Tibial artery (tissue), 4 donors: Measurements from ENCODE around the gene FAM90A26.
"Not testable (repeated sequence)": the region's sequence is repeated elsewhere in the genome, so short reads cannot be mapped to it uniquely, and the experiment has no call there.

Source experiments
- DNase-seq, 2 donors: peaks; one replicate each; pipeline ENCODE4 v3.0.0-alpha.2; 2019
- H3K27ac ChIP-seq, 2 donors: fragments of 200-600 bp; sonication (generic) in 1 of 2; 1 replicate in 1 of 2; 2 replicates in 1 of 2; pipeline ENCODE4 v1.5.1; 2018 to 2019; ENCODE audit warnings: mild to moderate bottlenecking in 1 of 2
- H3K27me3 ChIP-seq, 2 donors: fragments of 200-600 bp; sonication (generic) in 1 of 2; one replicate each; pipeline versions ENCODE4 v1.5.1 to v1.6.0; 2016 to 2019
- H3K36me3 ChIP-seq, 3 donors: fragments of 200-600 bp; sonication (generic) in 2 of 3; one replicate each; pipeline ENCODE4 v1.5.1; 2016 to 2019; ENCODE audit warnings: mild to moderate bottlenecking in 2 of 3
- H3K4me1 ChIP-seq, 4 donors: fragments of 200-600 bp; sonication (generic) in 2 of 4; 1 replicate in 3 of 4; 2 replicates in 1 of 4; pipeline ENCODE4 v1.5.1; 2016 to 2019
- H3K4me3 ChIP-seq, 2 donors: fragments of 200-600 bp; sonication (generic) in 1 of 2; 1 replicate in 1 of 2; 2 replicates in 1 of 2; pipeline ENCODE4 v1.5.1; 2018 to 2019; ENCODE audit warnings: mild to moderate bottlenecking in 2 of 2
- H3K9me3 ChIP-seq, 3 donors: fragments of 200-600 bp; sonication (generic) in 1 of 3; one replicate each; pipeline ENCODE4 v1.5.1; 2016 to 2019
- intact Hi-C: fragments of 100-400 bp; cut with DNase I; formaldehyde crosslinking; loops from one replicate; pipeline ENCODE4 v1.15.0; 2023; ENCODE audit warnings: low total_unique reads
- TF ChIP-seq, protein P1 (sequence below), 2 experiments: fragments of 200-600 bp in 1 of 2; fragments of 450-650 bp in 1 of 2; IDR thresholded peaks; one replicate each; pipeline ENCODE4 v1.5.1; 2017 to 2019; ENCODE audit warnings: antibody characterized with exemption in 2 of 2, mild to moderate bottlenecking in 1 of 2, moderate library complexity in 1 of 2

Gene FAM90A26

DNA sequence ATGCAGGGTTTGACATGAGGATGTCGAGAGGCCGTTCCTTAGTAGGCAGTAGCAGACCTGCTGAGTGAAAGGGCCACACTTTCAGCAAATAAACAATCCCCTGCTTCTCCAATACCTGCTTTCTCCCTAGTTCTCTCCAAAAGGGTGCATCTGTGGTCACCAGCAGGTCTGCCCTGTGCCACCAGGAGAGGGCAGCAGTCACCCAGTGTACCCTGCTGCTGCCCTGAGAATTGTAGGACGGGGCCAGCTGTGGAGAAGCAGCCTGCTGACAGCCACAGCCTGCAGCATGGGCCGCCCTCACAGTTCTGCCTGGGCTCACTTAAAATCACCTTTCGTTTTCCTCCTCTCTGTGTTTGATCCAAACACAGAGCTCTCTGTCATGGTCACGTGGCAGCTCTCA, 11.8 kb upstream of the FAM90A26 start:
- TF ChIP-seq, protein P1, sequence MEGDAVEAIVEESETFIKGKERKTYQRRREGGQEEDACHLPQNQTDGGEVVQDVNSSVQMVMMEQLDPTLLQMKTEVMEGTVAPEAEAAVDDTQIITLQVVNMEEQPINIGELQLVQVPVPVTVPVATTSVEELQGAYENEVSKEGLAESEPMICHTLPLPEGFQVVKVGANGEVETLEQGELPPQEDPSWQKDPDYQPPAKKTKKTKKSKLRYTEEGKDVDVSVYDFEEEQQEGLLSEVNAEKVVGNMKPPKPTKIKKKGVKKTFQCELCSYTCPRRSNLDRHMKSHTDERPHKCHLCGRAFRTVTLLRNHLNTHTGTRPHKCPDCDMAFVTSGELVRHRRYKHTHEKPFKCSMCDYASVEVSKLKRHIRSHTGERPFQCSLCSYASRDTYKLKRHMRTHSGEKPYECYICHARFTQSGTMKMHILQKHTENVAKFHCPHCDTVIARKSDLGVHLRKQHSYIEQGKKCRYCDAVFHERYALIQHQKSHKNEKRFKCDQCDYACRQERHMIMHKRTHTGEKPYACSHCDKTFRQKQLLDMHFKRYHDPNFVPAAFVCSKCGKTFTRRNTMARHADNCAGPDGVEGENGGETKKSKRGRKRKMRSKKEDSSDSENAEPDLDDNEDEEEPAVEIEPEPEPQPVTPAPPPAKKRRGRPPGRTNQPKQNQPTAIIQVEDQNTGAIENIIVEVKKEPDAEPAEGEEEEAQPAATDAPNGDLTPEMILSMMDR (IDR thresholded peaks at IDR 0.05): peak in 1 of 2 experiments; percentile 13
- H3K27ac ChIP-seq, H3K27me3 ChIP-seq, H3K9me3 ChIP-seq, DNase-seq, H3K4me1 ChIP-seq, H3K36me3 ChIP-seq, H3K4me3 ChIP-seq, intact Hi-C loops: not testable (repeated sequence)

- H3K27ac ChIP-seq, H3K27me3 ChIP-seq, H3K4me3 ChIP-seq, H3K36me3 ChIP-seq, H3K9me3 ChIP-seq, DNase-seq, H3K4me1 ChIP-seq, intact Hi-C loops: not testable (repeated sequence)
Observed at GRCh38 chr4:9160046-9160445, 10.2 kb upstream of the FAM90A26 start.

GRCh38 chr4:9165990-9166389, 4.2 kb upstream of the FAM90A26 start:
- DNase-seq, H3K4me1 ChIP-seq, H3K4me3 ChIP-seq, intact Hi-C loops, H3K27ac ChIP-seq, H3K27me3 ChIP-seq, H3K36me3 ChIP-seq, H3K9me3 ChIP-seq: not testable (repeated sequence)

DNA sequence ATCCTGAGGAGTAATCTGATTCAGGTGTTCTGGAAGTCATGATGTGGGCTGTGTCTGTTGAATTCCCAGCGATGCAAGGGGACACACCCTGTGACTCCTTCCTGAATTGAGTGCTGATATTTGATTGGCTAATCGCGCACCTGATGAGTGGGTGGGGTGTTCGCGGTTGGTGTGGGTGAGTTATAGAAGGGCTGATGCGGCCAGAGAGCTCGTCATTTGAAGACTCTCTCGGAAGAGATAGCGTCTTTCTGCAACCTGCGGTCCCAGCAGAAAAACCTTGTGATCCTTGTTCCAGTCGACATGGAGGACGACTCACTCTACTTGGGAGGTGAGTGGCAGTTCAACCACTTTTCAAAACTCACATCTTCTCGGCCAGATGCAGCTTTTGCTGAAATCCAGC, 40.1 kb downstream of the FAM90A26 start, which contains the start of gene USP17L10:
USP17L10 (plus strand) TSS at position 301 of the 400 bp plus-strand sequence; CDS start at position 301, 0 bp downstream.
- DNase-seq, H3K4me3 ChIP-seq, H3K36me3 ChIP-seq, H3K9me3 ChIP-seq, H3K4me1 ChIP-seq, intact Hi-C loops, H3K27me3 ChIP-seq, H3K27ac ChIP-seq: not testable (repeated sequence)

DNA sequence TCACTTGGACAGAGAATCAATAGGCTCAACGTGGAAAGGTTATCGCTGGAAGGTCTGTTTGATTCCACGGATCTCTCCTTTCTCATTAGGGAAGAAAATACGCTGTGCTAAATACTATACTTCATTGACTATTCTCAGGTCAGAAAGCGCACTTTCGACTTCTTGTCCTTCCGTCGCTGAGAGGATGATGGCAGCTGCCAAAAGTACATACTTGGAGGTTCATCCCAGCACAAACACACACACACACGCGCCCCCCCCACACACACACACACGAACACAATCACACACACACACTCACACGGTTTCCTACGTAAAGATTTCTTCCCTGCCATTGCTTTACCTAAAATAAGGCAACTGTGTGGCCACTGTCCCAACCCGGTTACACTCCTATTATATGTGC, 44.5 kb downstream of the FAM90A26 start:
- H3K27me3 ChIP-seq, H3K9me3 ChIP-seq, H3K27ac ChIP-seq, H3K4me3 ChIP-seq, H3K36me3 ChIP-seq, H3K4me1 ChIP-seq, intact Hi-C loops: not testable (repeated sequence)
- peak in 1 of 2 donors; percentile 15 for DNase-seq

DNA sequence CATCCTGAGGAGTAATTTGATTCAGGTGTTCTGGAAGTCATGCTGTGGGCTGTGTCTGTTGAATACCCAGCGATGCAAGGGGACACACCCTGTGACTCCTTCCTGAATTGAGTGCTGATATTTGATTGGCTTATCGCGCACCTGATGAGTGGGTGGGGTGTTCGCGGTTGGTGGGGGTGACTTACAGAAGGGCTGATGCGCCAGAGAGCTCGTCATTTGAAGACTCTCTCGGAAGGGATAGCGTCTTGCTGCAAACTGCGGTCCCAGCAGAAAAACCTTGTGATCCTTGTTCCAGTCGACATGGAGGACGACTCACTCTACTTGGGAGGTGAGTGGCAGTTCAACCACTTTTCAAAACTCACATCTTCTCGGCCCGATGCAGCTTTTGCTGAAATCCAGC, 44.9 kb downstream of the FAM90A26 start, which contains the start of gene USP17L11:
USP17L11 (plus strand) TSS at position 301 of the 400 bp plus-strand sequence; CDS start at position 301, 0 bp downstream.
- H3K36me3 ChIP-seq, DNase-seq, H3K27ac ChIP-seq, H3K27me3 ChIP-seq, H3K4me3 ChIP-seq, H3K4me1 ChIP-seq, H3K9me3 ChIP-seq, intact Hi-C loops: not testable (repeated sequence)

- H3K36me3 ChIP-seq, intact Hi-C loops, H3K4me3 ChIP-seq, H3K4me1 ChIP-seq, H3K27ac ChIP-seq, DNase-seq, H3K9me3 ChIP-seq, H3K27me3 ChIP-seq: not testable (repeated sequence)
Observed at GRCh38 chr4:9219852-9220251, 49.6 kb downstream of the FAM90A26 start, which contains the start of gene USP17L12. TSS of gene USP17L12 (plus strand) at chr4:9220152. CDS start at chr4:9220152, 0 bp downstream.

- H3K9me3 ChIP-seq, H3K4me1 ChIP-seq, H3K27ac ChIP-seq, intact Hi-C loops, H3K4me3 ChIP-seq, H3K36me3 ChIP-seq, H3K27me3 ChIP-seq, DNase-seq: not testable (repeated sequence)
Observed at GRCh38 chr4:9224596-9224995, 54.4 kb downstream of the FAM90A26 start, which contains the start of gene USP17L13. TSS of gene USP17L13 (plus strand) at chr4:9224896. CDS start at chr4:9224896, 0 bp downstream.
